Activated CD8-positive, alpha-beta memory T cell treated with anti-CD3 and anti-CD28 coated beads, Interleukin-2, amount 50 U/mL, for 1 hour (primary cell): Measurements from ENCODE around the gene BMPER.
"Not testable (repeated sequence)": the region's sequence is repeated elsewhere in the genome, so short reads cannot be mapped to it uniquely, and the experiment has no call there.

Experiments
- DNase-seq: peaks from one replicate; pipeline ENCODE4 v3.0.0-alpha.2; 2020; ENCODE audit errors: extremely low read depth

Gene BMPER

DNA sequence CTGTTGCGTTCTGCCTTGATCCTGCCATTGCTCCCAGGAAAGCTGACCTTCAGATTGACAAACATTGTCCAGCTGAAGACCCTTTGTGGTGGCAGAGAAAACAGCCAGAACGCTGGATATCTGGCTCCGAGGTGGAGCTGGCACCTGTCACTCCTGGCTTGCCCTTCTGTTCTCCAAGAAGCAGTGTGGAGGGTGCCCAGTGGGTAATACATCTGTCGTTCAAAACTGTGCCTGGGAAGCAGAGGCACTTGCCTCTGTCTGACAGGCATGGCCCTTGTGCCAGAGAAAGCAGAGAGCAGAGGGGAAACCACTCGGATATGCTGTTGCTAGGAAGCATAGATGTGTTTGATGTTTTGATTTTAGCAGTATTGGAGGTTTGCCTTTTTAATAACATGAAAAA is 231.4 kb downstream of the BMPER start:
- no peak for DNase-seq

DNA sequence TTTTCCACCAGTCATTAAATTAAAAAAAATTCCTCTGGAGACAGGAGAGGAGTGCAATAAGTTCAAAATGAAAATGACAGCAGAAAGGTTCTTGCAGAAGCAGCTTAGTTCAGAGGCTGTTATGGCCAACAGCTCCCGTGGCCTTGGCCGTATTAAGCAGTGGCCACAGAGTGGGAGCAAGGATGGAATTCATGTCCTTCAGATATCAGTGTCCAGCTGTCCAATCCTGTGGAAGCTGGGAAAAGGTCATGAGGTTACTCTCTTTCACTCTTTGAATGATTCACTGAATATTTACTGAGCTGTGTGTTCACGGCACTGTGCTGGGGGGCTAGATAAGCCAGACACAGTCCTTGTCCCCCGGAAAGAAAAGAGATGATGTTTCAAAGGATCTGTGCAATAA is 231.8 kb downstream of the BMPER start:
- no peak for DNase-seq

DNA sequence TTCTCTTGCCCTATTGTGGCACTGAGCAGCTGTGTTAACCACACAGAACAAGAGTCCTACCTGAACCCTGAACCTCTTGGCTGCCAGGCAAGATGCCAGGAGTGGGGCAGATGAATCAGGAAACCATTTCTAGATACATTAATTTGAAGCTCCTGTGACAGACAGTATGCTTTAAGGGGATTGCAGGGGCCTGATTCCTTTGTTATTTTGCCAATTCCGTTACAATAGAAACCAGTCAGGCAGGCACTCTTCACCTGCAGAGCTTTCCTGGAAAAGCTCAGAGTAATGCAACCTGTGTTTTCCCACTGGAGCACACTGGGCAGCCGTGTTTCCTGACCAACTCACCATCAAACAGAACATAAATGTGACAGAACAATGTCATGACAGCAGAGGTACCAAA is 233.1 kb downstream of the BMPER start:
- no peak for DNase-seq

DNA sequence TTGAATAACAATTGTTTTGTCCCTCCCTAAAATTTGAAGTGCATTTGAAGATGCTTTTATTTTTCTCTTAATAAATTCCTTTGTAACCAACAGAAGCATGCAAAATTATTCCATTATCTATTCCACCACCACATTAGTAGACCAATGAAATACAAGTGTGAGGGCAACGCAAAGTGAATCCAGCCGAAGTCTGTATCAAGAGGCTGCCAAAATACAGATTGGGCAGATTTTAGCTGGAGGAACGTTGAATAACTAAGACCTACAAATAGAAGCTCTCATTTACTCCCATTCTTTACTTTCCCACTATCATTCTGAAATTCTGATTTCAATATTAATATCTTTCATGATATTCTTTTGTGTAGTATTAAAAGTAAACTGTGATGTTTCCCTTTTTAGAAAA is 233.7 kb downstream of the BMPER start:
- no peak for DNase-seq

DNA sequence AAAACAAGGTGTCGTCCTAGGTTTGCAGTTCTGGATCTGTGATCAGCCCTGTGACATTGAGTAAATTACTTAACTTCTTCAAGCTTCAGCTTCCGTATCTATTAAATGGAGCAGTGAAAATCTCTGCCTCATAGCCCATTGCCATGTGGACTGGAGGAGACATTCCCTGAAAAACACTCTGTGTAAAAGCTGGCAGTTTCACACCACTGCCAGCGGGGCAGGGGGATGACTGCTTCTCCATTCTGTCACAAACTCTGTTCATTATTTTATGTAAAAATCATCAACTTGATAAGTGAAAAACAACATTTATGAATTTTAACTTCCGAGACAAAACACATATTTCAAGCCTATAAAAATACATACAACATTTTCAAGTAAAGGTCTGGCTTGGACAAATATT is 234.7 kb downstream of the BMPER start:
- DNase-seq, result no peak

DNA sequence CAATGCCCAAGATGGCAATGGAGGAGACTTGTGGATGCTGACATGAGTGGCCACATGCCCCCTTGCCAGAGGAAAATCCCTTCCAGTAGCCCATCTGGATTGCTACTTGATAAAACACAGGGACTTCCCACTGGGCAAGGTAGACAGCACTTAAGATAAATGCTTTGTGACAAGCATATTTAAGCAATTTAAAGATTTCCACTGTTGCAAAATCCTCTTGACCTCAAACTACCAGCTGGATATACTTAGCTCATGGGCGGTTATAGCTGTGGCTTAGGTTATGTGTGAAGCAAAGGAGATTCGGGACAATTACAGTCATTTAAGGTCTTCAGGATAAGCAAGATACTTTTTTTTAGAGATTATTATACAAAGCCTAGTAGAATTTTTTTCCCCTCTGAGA is 238.1 kb downstream of the BMPER start:
- DNase-seq, result no peak

DNA sequence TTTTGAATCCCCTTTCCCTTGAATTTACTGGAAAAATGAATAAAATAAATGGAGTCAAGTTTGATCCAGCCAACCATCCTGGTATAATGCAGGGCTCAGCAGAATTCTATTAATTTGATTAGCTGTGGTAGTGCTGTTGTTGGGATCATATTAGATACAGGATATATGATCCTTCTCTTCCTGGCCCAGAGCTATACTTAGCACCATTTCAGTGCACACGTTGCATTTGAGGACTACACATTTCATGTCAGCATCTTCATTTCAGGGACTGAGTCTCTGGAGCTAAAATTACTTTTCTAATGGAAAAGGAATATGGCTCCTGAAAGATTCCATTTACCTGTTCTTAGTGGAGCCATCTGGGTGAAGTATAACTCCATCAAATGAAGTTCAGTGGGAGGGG is 240.3 kb downstream of the BMPER start:
- DNase-seq, result no peak

DNA sequence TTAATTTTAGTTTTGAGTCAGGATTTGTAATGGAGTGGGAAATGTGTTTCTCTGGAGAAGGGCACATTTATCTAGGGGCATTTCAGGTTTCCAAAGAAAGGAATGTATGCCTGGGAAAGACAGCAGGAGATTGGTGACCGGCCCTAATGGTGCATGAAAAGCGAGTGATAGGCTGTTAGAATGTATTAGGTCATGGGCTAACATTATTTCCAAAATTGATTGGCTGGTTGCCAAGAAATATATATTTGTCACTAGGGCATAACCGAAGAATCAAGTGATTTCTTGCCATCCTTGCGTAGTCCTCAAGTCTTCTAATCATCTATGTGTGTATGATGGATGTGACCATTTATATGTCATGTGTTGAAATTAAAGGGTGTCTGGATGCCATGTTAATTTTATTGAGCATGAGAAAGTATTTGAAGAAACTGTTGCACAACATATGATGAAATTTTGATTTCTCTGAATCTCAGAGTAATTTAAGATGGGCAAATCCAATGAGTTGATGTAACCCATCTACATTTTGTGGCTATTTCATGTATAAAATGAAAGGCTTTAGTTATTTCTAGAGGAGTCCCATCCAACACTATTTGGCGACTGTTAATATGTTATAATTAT is 248.4 kb downstream of the BMPER start:
- DNase-seq, result no peak

DNA sequence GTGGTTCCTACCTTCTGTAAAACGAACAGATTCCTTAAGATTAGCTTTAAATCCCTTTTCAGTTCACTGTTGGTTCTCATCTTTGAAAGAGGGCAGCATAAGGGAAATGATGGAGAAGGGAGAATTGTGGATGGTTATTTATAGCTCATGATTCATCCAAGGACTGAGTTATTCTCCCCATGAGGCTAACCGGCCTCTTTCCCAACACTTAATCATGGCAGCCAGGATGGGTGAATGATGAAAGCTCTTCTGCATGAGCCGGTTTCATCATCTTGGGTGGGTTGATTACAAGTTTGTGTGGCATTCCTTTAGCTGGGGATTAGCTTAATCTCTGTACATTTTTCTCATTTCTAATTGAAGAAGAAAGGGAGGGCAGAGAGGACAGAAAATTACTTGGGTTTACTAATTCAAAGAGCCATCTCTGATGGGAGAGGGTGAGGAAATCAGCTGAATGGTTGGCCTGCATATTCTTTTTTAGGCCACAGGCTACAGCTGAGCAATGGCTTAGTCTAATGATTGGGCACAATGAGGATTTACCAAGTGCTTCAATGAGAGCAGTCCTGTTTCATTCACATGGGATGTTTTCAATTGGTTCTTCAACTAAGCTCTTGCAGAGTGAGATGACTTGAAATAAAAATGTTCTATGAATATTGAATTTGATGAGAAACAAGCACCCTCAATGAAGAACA is 250.0 kb downstream of the BMPER start:
- DNase-seq, result no peak

DNA sequence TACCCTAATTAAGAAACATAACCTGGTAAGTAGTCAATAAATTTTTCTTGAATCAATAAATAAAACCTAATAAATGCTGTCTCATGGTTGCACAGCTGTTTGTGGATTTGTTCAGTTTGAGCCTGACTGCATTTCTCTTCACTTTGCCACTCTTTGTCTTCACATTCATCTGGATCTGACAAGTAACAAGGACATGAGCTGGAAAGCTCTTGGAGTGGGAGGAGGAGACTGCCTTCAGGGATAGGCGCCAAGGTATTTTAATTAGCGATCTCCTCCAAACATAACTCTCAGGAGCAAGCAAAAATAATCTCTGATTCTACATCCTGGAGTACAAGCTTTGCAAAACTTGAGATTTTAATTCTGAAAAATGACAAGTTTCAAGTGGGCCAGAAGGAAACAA is 251.0 kb downstream of the BMPER start:
- no peak for DNase-seq

DNA sequence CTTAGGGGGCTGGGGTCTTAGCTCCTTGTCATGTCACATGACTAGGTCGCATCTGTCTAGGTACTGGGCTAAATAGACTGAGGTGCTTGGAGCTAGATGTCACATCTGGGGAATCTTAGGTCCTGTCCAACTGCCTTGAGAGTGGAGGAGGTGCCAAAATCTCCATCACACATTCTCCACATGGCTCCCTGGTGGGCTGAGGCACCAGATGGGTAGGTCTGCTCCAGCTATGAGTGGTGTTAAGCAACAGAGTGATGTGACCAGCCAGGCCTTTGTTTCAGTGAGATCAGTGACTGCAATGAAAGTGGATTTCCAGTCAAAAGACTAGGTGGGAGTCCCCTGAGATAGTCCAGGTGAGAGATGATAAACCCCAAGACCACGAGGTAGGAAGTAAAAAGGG is 251.8 kb downstream of the BMPER start:
- no peak for DNase-seq

DNA sequence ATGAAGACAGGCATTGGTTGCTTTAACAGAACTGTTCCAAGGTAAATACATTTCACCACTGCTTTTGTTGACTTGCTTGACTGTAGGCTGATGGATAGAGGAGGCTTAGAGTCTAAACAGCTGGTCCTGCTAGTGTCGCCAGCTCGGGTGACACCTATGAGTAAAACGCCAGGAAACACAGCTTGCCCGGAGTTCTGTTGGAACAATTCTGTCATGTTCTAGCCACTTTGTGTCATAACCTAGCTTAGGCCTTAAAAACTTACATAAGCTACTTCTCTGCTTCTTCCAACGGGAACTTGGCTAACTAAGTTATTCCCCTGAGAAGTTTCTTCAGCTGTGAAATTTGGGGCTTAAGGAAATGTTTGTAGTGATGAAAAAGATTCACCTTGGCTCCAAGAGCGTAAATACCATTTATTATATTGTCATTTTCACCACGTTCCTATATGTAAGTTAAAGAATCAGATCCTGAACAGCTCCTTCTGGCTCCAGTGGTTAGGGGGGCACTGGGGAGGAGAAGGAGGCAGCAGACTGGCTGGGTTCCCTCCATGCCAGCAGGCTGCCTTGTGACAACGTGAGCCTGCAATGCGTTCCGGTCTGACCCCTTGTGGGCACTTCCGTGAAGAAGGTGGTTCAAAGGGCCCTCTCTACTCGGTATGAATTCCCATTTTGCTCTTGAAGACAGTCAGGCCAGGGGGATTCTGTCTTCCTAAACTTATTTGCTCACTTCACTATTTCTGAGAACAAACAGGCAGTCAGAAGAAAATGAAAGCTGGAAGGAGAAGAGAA is 253.2 kb downstream of the BMPER start:
- DNase-seq, result no peak

DNA sequence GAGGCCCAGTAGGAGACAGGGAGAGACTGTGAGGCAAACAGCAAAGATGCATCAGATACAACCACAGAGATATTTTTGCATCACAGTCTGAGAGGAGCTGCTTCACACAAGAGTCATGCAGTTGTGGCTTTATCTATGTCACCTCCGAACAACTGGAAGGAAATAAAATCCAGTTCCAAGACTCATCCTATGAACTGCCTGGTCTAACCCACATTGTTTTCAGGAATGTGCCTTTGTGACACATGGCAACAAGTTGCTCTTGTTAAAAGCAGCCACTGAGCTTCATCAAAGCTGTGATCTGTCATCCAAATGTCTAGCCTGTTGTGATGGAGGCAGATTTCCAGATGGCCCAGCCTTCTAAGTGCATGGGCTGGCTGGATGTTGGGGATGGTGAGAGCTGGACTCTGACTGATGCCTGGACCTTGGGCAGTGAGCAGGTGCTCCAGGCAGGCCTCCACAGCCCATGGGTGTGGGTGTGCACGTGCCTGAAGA is 255.0 kb downstream of the BMPER start:
- DNase-seq, result no peak

DNA sequence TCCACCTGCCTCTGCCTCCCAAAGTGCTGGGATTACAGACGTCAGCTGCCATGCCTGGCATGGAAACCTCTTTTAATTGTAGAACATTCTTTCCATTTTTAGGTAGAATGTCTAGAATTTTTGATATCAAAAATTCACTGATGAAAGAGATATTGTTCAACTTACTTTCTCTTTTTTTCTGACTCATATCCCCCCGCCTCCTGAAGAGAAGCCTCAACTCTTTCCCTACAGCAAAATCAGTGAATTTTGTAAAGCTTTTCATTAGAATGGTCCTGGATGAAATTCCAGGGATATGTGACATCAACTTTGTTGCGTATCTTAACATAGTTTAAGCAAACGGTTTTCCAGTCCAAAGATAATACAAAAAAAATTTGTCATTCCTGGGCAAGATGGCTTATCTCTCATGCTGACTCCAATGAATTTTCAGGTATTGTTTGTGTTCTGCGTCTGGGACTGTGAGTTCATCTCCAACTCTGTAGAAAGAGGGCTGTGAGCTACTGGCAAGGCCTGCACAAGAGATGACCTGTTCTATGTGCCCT is 256.8 kb downstream of the BMPER start:
- DNase-seq, result no peak

DNA sequence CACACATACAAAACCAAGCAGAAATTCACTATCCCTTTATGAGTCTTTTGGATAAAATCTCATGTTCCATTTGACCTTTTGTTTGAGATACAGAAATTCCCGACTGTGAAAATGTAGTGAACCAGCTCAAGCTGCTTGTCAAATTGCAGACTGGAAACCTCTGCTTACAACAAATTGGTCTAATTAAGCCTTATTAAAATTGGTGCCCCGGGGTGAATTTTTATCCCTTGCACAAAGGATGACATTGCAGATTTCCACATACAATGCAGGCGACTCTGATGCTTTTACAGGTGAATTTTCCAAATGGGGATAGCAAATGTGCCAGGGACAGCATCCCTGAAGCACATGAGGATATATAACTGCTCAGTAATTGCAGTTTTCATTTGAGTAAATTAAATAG is 257.3 kb downstream of the BMPER start:
- no peak for DNase-seq

DNA sequence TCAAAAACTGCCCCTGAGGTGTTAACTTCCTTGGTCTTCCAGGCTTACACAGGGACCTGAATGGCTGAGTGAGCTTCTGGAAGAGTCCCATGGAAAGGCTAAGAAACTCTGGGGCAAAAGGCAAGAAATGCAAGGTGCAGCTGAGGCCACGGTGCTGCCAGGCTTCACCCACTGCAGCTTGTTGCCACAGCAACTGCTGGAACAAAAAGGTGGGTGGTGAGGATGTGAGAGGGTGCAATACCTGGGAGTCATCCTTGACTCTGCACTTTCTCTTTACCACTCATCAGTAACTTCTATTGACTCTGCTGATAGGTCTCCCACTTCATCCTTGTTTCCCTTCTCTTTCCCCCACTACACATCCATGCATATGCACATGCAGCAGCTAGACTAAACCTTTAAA is 258.6 kb downstream of the BMPER start:
- no peak for DNase-seq

DNA sequence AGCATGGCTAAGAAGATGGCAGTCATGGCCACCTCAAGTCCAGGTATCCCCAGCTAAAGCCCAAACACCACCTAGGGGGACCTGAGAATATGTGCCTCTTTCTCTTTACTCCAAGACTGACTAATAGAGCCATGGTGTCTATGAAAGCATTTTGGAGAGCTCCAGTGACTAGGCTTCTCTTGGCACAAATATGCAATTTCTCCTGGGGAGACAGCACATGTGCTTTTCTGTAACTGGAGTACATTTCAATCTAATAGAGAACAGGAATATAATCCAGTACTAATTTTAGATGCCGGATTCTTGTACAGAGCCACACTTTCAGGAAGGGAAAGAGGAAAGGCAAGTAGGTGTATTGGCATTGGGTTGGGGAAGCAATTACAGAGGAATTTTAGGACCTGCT is 260.1 kb downstream of the BMPER start:
- DNase-seq, result no peak

DNA sequence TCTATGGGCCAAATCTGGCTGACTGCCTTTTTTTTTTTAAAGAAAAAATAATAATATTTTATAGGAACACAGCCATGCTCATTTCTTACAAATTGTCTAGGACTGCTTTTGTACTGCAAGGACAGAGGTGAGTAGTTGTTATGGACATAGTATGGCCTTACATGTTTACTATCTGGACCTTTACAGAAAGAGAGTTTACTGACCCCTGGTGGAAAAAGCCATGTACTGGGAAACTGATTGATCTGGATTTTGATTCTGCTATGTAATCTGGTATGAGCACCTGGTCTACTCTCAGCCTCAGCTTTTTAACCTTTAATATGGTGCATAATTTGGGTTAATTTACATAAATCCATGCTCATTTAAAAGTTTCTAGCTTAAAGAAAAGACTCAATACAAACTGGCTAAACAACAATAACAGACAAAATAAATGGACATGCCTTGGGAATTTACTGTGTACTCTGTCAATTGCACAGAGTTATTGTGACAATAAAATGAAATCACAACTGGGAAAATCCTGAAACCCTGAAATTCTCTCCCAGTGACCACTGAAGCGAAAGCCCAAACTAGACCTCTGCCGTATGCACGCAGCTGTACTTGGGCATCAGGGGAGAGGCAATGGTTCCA is 260.7 kb downstream of the BMPER start:
- no peak for DNase-seq

DNA sequence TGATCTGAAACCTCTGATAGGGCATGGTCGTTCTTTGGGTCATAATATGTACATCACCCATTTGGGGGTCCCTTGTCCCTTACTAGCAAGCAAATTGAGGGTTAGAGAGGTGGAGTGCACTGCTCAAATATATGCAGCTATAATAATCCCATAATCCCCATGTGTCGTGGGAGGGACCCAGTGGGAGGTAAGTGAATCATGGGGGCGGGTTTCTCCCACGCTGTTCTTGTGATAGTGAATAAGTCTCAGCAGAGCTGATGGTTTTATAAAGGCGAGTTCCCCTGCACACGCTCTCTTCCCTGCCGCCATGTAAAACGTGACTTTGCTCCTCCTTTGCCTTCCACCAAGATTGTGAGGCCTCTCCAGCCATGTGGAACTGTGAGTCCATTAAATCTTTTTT is 262.7 kb downstream of the BMPER start:
- DNase-seq, result no peak

DNA sequence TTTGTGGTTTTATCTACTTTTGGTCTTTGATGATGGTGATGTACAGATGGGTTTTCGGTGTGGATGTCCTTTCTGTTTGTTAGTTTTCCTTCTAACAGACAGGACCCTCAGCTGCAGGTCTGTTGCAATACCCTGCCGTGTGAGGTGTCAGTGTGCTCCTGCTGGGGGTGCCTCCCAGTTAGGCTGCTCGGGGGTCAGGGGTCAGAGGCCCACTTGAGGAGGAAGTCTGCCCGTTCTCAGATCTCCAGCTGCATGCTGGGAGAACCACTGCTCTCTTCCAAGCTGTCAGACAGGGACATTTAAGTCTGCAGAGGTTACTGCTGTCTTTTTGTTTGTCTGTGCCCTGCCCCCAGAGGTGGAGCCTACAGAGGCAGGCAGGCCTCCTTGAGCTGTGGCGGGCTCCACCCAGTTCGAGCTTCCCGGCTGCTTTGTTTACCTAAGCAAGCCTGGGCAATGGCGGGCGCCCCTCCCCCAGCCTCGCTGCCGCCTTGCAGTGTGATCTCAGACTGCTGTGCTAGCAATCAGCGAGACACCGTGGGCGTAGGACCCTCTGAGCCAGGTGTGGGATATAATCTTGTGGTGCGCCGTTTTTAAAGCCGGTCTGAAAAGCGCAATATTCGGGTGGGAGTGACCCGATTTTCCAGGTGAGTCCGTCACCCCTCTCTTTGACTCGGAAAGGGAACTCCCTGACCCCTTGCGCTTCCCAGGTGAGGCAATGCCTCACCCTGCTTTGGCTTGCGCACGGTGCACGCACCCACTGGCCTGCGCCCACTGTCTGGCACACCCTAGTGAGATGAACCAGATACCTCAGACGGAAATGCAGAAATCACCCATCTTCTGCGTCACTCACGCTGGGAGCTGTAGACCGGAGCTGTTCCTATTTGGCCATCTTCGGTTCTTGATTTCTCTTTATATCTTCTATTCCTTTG is 269.6 kb downstream of the BMPER start:
- not testable (repeated sequence) for DNase-seq

DNA sequence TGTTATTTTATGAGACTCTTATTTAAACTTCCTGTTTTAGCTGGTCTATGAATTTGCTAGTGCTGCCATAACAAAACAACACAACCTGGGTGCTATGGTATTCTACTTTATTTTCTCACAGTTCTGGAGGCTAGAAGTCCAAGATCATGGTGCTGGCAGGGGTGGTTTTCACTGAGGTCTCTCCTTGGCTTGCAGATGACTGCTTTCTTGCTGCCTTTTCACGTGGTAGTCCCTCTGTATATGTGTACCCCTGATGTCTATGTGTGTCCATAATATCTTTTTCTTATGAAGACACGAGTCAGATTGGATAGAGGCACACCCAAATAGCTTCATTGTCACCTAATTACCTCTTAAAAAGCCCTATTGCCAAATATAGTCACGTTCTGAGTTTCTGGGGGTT is 270.5 kb downstream of the BMPER start:
- no peak for DNase-seq
